GM23248 (cell line): ENCODE data around the gene CLDN4. TPM values are rescaled to one million over a fixed set of nuclear protein-coding genes. Genes with fewer than 3 reads are reported as not detected.
"Not testable (repeated sequence)": the region's sequence is repeated elsewhere in the genome, so short reads cannot be mapped to it uniquely, and the experiment has no call there.

Source experiments
- DNase-seq: peaks from one replicate; pipeline ENCODE4 v3.0.0-alpha.2; 2015
- H2AFZ ChIP-seq: fragments of 200-600 bp; sonication (generic); 2 replicates; pipeline ENCODE4 v1.6.1; 2016; ENCODE audit warnings: antibody characterized with exemption
- H3F3A ChIP-seq: fragments of 200-600 bp; sonication (generic); 2 replicates; pipeline ENCODE4 v1.6.1; 2016; ENCODE audit warnings: mild to moderate bottlenecking, antibody characterized with exemption, mixed run types; ENCODE audit not compliant: insufficient read depth
- H3K27ac ChIP-seq: fragments of 200-600 bp; sonication (generic); 2 replicates; pipeline ENCODE4 v1.5.1; 2016; ENCODE audit warnings: mild to moderate bottlenecking
- H3K27me3 ChIP-seq: fragments of 200-600 bp; sonication (generic); replicated peaks from 2 replicates; pipeline ENCODE4 v1.6.1; 2016; ENCODE audit warnings: mild to moderate bottlenecking; ENCODE audit not compliant: insufficient read depth
- H3K36me3 ChIP-seq: fragments of 200-600 bp; sonication (generic); 2 replicates; pipeline ENCODE4 v1.6.1; 2016; ENCODE audit warnings: low read depth, mild to moderate bottlenecking
- H3K4me1 ChIP-seq: fragments of 200-600 bp; sonication (generic); 2 replicates; pipeline ENCODE4 v1.6.1; 2016; ENCODE audit warnings: mild to moderate bottlenecking; ENCODE audit not compliant: insufficient read depth
- H3K4me2 ChIP-seq: fragments of 200-600 bp; sonication (generic); one replicate; pipeline ENCODE4 v1.6.1; 2016; ENCODE audit warnings: mild to moderate bottlenecking; ENCODE audit not compliant: unreplicated experiment
- H3K4me3 ChIP-seq: fragments of 200-600 bp; sonication (generic); 2 replicates; pipeline ENCODE4 v1.5.1; 2016; ENCODE audit warnings: mild to moderate bottlenecking
- H3K79me2 ChIP-seq: fragments of 200-600 bp; sonication (generic); 2 replicates; pipeline ENCODE4 v1.6.1; 2016; ENCODE audit warnings: mild to moderate bottlenecking; ENCODE audit not compliant: insufficient read depth
- H3K9ac ChIP-seq: fragments of 200-600 bp; sonication (generic); 2 replicates; pipeline ENCODE4 v1.6.1; 2016; ENCODE audit warnings: mild to moderate bottlenecking
- H3K9me2 ChIP-seq: fragments of 200-600 bp; sonication (generic); 2 replicates; pipeline ENCODE4 v1.6.1; 2016; ENCODE audit warnings: mixed run types, mild to moderate bottlenecking, moderate library complexity; ENCODE audit not compliant: insufficient read depth
- H3K9me3 ChIP-seq: fragments of 200-600 bp; sonication (generic); one replicate; pipeline ENCODE4 v1.6.1; 2017; ENCODE audit warnings: low read depth
- H4K20me1 ChIP-seq: fragments of 200-600 bp; sonication (generic); 2 replicates; pipeline ENCODE4 v1.6.0; 2016; ENCODE audit not compliant: insufficient read depth
- EZH2 ChIP-seq: fragments of 200-600 bp; sonication (generic); IDR thresholded peaks from 2 replicates; pipeline ENCODE4 v1.6.1; 2018; ENCODE audit warnings: antibody characterized with exemption, mild to moderate bottlenecking; ENCODE audit not compliant: insufficient read depth, poor library complexity, severe bottlenecking
- EZH2phosphoT487 ChIP-seq: fragments of 200-600 bp; sonication (generic); IDR thresholded peaks from 2 replicates; pipeline ENCODE4 v1.6.1; 2018; ENCODE audit warnings: antibody characterized with exemption, moderate library complexity, mild to moderate bottlenecking, low read depth; ENCODE audit not compliant: insufficient read depth
- WGBS, 2 experiments: methylation state at CpG; one replicate each; pipeline ENCODE4 v1.1.6; 2015 to 2017; ENCODE audit warnings: low lambda C conversion rate in 2 of 2, low coverage in 1 of 2; ENCODE audit errors: missing lambda C conversion rate in 2 of 2; 5-methylcytosine and 5-hydroxymethylcytosine counted together
- in situ Hi-C: fragments of 300-500 bp; cut with MboI; formaldehyde crosslinking; loops from 2 replicates; pipeline ENCODE4 v1.15.0; 2020
- polyA plus RNA-seq: library from polyadenylated mRNA; unstranded; fragments of >200 nt; fragmentation: Nextera tagmentation; extraction: Ambion mirVana; gene quantifications from 2 replicates; pipeline ENCODE4 v1.2.1, GENCODE V29; 2016
- total RNA-seq: library from RNA; depleted of rRNA; stranded (reverse); fragments of >200 nt; shearing (Covaris generic); gene quantifications from 2 replicates; pipeline ENCODE4 v1.2.3, GENCODE V29; 2014

The CLDN4 gene
- total and polyA plus RNA-seq, 2 experiments from 2014 or later, result 0.10 TPM; not detected in 1

DNA sequence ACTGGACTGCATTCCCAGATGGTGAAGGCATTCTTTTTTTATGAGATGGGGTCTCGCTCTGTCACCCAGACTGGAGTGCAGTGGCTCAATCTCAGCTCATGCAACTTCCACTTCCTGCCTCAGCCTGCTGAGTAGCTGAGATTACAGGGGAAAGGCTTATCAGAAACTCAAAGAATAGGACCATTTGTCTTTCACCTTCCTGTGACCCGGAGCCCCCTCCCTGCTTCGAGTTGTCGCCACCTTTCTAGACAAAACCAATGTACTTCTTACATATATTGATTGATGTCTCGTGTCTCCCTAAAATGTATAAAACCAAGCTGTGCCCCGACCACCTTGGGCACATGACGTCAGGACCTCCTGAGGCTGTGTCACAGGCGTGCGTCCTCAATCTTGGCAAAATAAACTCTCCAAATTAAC, 13.3 kb downstream of the CLDN4 start:
- Histone ChIP-seq H3K9me2 (no peaks in the 10 kb centered on the region), H3K27me3 (no peaks in the 10 kb centered on the region), H3K4me1 (peaks cover 27% of the 10 kb centered on the region), H3K4me2 (no peak overlapping the region), H3K79me2 (no peaks in the 10 kb centered on the region), H3K27ac (no peak overlapping the region), H3K9me3 (no peaks in the 10 kb centered on the region), H3K9ac (no peak overlapping the region), H3F3A (peaks cover 26% of the 10 kb centered on the region), H3K4me3 (no peak overlapping the region), H2AFZ (no peak overlapping the region), H4K20me1 (no peaks in the 10 kb centered on the region), H3K36me3 (no peaks in the 10 kb centered on the region)
- whole genome bisulfite sequencing, 2 experiments, result 77 to 80% methylated on average over 9 of the region's 9 CpGs
- TF ChIP-seq EZH2phosphoT487 (no peak), EZH2 (no peak)
- in situ Hi-C loops, result no loop called here
- DNase-seq, result no peak

GRCh38 chr7:73844848-73845460, 14.2 kb downstream of the CLDN4 start:
- Histone ChIP-seq H4K20me1 (no peaks in the 10 kb centered on the region), H3K9ac (no peak overlapping the region), H3K79me2 (no peaks in the 10 kb centered on the region), H2AFZ (no peak overlapping the region), H3K27me3 (no peaks in the 10 kb centered on the region), H3F3A (peaks cover 30% of the 10 kb centered on the region), H3K36me3 (no peaks in the 10 kb centered on the region), H3K4me2 (no peak overlapping the region), H3K9me2 (no peaks in the 10 kb centered on the region), H3K4me3 (no peak overlapping the region), H3K27ac (peak overlapping the region; percentile 53), H3K4me1 (peaks cover 35% of the 10 kb centered on the region), H3K9me3 (no peaks in the 10 kb centered on the region)
- in situ Hi-C loops, result no loop called here
- 79 to 80% methylated on average over 13 of the region's 13 CpGs for WGBS, 2 experiments
- DNase-seq, result peak; percentile 88
- TF ChIP-seq EZH2phosphoT487 (no peak), EZH2 (no peak)

GRCh38 chr7:73845701-73846195, 15.0 kb downstream of the CLDN4 start:
- H3K27me3 ChIP-seq, H3K9ac ChIP-seq: not testable (repeated sequence)
- 80 to 82% methylated on average over 12 of the region's 12 CpGs for WGBS, 2 experiments

DNA sequence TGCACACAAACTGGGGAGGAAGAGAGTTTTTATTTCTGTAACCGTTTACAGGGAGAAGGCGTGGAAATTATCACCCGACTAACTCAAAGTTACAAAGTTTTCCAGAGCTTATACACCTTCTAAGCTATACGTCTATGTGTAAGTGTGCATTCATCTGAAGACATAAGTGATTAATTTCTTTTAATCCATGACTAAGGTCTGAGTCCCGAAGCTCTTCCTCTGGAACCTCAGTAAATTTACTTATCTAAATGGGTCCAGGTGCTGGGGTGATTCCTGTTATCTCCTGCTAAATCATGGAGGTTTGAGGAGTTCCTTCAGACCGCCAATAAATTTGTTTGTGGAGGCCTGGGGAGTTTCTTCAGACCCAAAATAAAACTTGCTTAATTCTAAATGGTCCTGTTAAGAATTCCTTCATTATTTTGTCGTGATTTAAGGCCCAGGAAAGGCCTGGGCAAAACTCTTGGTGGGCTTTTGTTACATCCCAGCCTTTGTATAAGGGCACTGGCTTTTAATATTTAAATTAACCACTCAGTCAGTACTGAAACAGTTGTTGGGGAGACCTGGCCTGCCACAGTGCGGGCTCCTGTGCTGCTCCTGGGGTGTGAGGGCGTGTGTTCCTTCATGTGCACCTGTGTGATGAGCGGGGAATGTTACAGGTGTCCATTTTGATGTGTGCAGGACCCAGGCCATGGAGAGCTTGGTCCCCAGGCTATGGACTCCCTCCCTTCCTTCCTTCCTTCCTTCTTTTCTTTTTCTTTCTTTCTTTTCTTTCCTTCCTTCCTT, 17.3 kb downstream of the CLDN4 start:
- no peak overlapping the region for H2AFZ ChIP-seq
- WGBS, 2 experiments, result 80% methylated on average over 10 of the region's 10 CpGs
- no peak overlapping the region for H3K4me3 ChIP-seq
- peaks cover 55% of the 10 kb centered on the region for H3K4me1 ChIP-seq
- H3K36me3 ChIP-seq, result no peaks in the 10 kb centered on the region
- H3F3A ChIP-seq, result peaks cover 40% of the 10 kb centered on the region
- H3K79me2 ChIP-seq, result no peaks in the 10 kb centered on the region
- H4K20me1 ChIP-seq, result no peaks in the 10 kb centered on the region
- H3K9ac ChIP-seq, result no peak overlapping the region
- no peaks in the 10 kb centered on the region for H3K27me3 ChIP-seq
- no peak for TF ChIP-seq EZH2
- TF ChIP-seq EZH2phosphoT487, result no peak
- in situ Hi-C loops, result no loop called here
- no peak overlapping the region for H3K27ac ChIP-seq
- H3K4me2 ChIP-seq, result no peak overlapping the region
- H3K9me2 ChIP-seq, result no peaks in the 10 kb centered on the region
- DNase-seq, result peak; percentile 44
- H3K9me3 ChIP-seq, result no peaks in the 10 kb centered on the region

More at GRCh38 chr7:73845701-73846195, 15.0 kb downstream of the CLDN4 start:
- H3K27ac ChIP-seq, result peak overlapping the region; percentile 53; the same call in 1 of the 2 replicates
- H2AFZ ChIP-seq, H3K9me2 ChIP-seq, H3K4me3 ChIP-seq, DNase-seq, H3K4me2 ChIP-seq, H3K9me3 ChIP-seq, H3K36me3 ChIP-seq, H3K79me2 ChIP-seq, in situ Hi-C loops, H4K20me1 ChIP-seq: not testable (repeated sequence)
- H3F3A ChIP-seq, result peaks cover 37% of the 10 kb centered on the region
- peaks cover 42% of the 10 kb centered on the region for H3K4me1 ChIP-seq
